Bronchial epithelial cell (primary cell): ENCODE data around the gene ABCA7. TPM values are rescaled to one million over a fixed set of nuclear protein-coding genes. Genes with fewer than 3 reads are reported as not detected.
A peak's percentile ranks its signal among the peaks of the same experiment; 100 is the strongest.

Experiments used
- DNase-seq: peaks from one replicate; pipeline ENCODE4 v3.0.0-alpha.2; 2010; ENCODE audit warnings: low read depth
- FAIRE-seq: peaks from 2 replicates; lab custom pipeline; 2011; peaks lifted over from hg19 to GRCh38; lab: Jason Lieb, UNC
- H3K27me3 ChIP-seq: 2 replicates; pipeline ENCODE4 v1.5.1; 2011; ENCODE audit warnings: low read length; ENCODE audit not compliant: control insufficient read depth, insufficient read depth
- H3K36me3 ChIP-seq: 2 replicates; pipeline ENCODE4 v1.5.1; 2011; ENCODE audit warnings: low read length; ENCODE audit not compliant: control insufficient read depth, insufficient read depth
- H3K4me3 ChIP-seq: 2 replicates; pipeline ENCODE4 v1.5.1; 2011; ENCODE audit warnings: mild to moderate bottlenecking, low read depth, low read length, control low read depth
- total RNA-seq: library from RNA; depleted of rRNA; stranded (reverse); fragments of >200 nt; gene quantifications from 2 replicates; pipeline ENCODE4 v1.2.1, GENCODE V29; 2014
- TF ChIP-seq, protein P1 (sequence below): IDR thresholded peaks from 2 replicates; pipeline ENCODE4 v1.5.1; 2011; ENCODE audit warnings: mild to moderate bottlenecking, moderate library complexity, low read length, control low read depth, inconsistent platforms; ENCODE audit not compliant: insufficient read depth, severe bottlenecking

ABCA7 gene
- total RNA-seq, 1 donor from 2014 or later = 6.8 TPM

- no peaks in the 10 kb centered on the region for H3K27me3 ChIP-seq
- H3K36me3 ChIP-seq = peaks cover 2% of the 10 kb centered on the region
- DNase-seq (no peak), FAIRE-seq (no peak)
- TF ChIP-seq, protein P1, sequence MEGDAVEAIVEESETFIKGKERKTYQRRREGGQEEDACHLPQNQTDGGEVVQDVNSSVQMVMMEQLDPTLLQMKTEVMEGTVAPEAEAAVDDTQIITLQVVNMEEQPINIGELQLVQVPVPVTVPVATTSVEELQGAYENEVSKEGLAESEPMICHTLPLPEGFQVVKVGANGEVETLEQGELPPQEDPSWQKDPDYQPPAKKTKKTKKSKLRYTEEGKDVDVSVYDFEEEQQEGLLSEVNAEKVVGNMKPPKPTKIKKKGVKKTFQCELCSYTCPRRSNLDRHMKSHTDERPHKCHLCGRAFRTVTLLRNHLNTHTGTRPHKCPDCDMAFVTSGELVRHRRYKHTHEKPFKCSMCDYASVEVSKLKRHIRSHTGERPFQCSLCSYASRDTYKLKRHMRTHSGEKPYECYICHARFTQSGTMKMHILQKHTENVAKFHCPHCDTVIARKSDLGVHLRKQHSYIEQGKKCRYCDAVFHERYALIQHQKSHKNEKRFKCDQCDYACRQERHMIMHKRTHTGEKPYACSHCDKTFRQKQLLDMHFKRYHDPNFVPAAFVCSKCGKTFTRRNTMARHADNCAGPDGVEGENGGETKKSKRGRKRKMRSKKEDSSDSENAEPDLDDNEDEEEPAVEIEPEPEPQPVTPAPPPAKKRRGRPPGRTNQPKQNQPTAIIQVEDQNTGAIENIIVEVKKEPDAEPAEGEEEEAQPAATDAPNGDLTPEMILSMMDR = no peak
- no peak overlapping the region for H3K4me3 ChIP-seq
These were observed 23.4 kb downstream of the ABCA7 start for GRCh38 chr19:1063030-1063908.

DNA sequence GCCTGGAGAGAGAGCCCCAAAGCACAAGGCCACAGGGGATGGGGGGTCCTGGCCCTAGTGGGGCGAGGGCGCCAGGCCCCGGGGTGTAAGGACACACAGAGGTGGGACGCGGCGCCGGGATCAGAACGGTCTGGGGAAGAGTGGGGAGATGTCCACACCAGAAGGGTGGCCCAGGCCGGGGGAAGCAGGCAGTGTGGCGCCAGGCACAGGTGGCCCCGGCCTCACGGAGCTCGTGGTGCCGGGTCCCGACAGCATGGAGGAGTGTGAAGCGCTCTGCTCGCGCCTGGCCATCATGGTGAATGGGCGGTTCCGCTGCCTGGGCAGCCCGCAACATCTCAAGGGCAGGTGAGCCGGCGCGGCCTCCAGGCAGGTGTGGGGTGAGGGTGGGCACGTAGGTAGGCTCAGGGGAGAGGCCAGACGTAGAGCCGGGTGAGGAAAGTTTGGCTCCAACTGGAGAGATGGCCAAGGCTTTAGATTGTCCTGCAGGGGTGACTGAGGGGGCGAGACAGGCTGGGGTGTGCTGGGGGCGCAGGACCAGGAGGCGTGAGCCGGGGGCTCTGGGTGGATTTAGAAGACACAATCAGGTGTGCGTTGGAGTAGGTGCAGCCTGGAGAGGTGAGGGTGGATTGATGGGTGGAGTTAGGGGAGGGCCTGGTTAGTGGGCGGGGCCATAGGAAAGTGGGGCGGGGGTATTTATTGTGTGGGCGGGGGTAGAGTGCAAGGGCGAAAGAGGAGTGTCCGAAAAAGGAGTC lies 24.2 kb downstream of the ABCA7 start:
- no peaks in the 10 kb centered on the region for H3K36me3 ChIP-seq
- DNase-seq (no peak), FAIRE-seq (no peak)
- TF ChIP-seq, protein P1 = no peak
- no peaks in the 10 kb centered on the region for H3K27me3 ChIP-seq
- H3K4me3 ChIP-seq = no peak overlapping the region

DNA sequence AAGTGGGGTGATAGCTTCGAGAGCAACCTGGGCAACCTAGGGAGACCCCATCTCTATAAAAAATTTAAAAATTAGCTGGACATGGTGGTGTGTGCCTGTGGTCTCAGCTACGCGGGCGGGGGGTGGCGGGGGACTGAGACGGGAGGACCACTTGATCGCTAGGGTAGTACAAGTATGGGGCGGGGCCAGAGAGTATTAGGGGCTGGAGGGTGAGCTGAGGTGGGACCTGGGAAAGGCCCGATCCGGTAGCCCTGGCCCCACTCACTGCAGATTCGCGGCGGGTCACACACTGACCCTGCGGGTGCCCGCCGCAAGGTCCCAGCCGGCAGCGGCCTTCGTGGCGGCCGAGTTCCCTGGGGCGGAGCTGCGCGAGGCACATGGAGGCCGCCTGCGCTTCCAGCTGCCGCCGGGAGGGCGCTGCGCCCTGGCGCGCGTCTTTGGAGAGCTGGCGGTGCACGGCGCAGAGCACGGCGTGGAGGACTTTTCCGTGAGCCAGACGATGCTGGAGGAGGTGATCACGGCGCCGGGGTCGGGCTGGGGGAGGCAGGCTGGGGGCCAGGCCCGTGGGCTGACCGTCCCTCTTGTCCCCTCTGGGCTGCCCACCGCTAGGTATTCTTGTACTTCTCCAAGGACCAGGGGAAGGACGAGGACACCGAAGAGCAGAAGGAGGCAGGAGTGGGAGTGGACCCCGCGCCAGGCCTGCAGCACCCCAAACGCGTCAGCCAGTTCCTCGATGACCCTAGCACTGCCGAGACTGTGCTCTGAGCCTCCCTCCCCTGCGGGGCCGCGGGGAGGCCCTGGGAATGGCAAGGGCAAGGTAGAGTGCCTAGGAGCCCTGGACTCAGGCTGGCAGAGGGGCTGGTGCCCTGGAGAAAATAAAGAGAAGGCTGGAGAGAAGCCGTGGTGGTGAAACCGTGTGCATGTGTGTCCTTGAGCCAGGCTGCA lies 25.0 kb downstream of the ABCA7 start:
- FAIRE-seq = no peak
- no peaks in the 10 kb centered on the region for H3K27me3 ChIP-seq
- DNase-seq = peak; percentile 35
- no peaks in the 10 kb centered on the region for H3K36me3 ChIP-seq
- TF ChIP-seq, protein P1 = peak; percentile 81
- H3K4me3 ChIP-seq = no peak overlapping the region

DNA sequence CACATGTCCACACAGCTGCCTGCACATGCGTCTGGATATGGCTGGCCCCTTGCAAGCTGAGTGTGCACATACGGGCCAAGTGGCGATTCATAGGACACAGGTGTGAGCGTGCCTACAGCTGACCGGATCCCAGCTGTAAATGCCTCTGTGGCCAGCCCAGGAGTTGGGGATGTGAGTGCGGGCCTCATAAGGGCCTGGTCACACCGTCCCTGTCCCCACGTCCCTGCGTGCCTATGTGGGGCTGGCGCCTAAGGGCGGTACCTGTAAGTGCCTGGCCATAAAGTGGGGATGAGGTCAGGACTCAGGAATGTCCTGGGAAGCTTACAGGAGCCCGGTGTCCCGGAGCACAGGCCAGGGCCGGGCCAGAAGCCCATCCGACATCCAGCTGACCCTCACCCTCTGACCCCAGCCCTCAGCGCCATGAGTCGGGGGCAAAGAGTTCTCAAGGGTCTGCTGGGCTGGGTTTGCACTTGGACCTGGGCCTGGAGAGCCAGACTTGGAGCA lies 25.8 kb downstream of the ABCA7 start:
- Histone ChIP-seq H3K27me3 (peaks cover 1% of the 10 kb centered on the region), H3K36me3 (no peaks in the 10 kb centered on the region), H3K4me3 (no peak overlapping the region)
- FAIRE-seq (no peak), DNase-seq (peak; percentile 54)
- TF ChIP-seq, protein P1 = no peak

GRCh38 chr19:1066251-1066747 lies 26.4 kb downstream of the ABCA7 start:
- TF ChIP-seq, protein P1 = no peak
- FAIRE-seq = no peak
- H3K4me3 ChIP-seq = no peak overlapping the region

More at GRCh38 chr19:1066251-1066747, 26.4 kb downstream of the ABCA7 start:
- DNase-seq = no peak
- no peaks in the 10 kb centered on the region for H3K36me3 ChIP-seq
- peaks cover 5% of the 10 kb centered on the region for H3K27me3 ChIP-seq
